ENCODE results near the gene KLHL18. TPM values are rescaled to one million over a fixed set of nuclear protein-coding genes. Genes with fewer than 3 reads are reported as not detected.
"Not testable (repeated sequence)": the region's sequence is repeated elsewhere in the genome, so short reads cannot be mapped to it uniquely, and the experiment has no call there.

The KLHL18 gene
- total RNA-seq, 1 donor from 2014 or later: 10.1 TPM

DNA sequence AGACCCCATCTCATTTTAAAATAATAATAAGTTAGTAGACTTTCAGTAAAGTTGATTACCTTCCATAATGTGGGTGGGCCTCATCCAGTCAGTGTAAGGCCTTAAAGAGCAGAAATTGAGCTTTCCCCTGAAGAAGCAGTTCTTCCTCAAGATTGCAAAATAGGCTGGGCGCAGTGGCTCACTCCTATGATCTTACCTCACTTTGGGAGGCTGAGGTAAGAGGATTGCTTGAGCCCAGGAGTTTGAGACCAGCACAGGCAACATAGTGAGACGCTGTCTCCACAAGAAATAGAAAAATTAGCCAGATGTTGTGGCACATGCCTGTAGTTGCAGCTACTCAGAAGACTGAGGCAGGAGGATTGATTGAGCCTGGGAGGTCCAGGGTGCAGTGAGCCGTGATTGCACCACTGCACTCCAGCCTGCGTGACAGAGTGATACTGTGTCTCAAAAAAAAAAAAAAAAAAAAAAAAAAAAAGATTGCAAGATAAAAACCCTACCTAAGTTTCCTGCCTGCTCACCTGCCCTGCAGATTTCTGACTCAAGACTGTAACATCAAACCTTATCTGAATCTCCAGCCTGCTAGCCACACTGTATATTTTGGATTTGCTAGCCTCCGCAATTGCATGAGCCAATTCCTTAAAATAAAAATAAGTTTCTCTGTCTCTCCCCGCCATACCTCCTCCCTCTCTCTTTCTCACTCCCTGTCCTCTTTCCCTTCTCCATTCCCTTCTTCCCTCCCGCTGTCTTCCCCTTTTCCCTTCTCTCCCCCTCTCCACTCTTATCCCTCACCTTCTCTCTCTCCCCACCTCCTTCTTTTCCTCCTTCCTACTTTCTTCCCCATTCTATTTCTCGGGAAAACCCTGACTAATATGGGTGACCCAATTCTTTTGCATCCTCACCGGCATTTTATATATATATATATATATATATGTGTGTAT is 16.9 kb downstream of the KLHL18 start:
- H3K4me3 ChIP-seq: no peak overlapping the region
- no peak overlapping the region for H3K27ac ChIP-seq
- no peaks in the 10 kb centered on the region for H3K9me3 ChIP-seq
- H3K4me1 ChIP-seq: peaks cover 12% of the 10 kb centered on the region
- H3K36me3 ChIP-seq: peaks cover 0 to 7% of the 10 kb centered on the region in 2 donors
- DNase-seq (ENCODE audit: extremely low spot score in 2 of 2): no peak
- H3K27me3 ChIP-seq: no peaks in the 10 kb centered on the region
- intact Hi-C loops (cut with DNase I): no loop called here
- TF ChIP-seq POLR2AphosphoS5 (IDR thresholded peaks at IDR 0.05; ENCODE audit: insufficient read depth in 1 of 2, low read depth in 1 of 2): no peak
- TF ChIP-seq, protein P1, sequence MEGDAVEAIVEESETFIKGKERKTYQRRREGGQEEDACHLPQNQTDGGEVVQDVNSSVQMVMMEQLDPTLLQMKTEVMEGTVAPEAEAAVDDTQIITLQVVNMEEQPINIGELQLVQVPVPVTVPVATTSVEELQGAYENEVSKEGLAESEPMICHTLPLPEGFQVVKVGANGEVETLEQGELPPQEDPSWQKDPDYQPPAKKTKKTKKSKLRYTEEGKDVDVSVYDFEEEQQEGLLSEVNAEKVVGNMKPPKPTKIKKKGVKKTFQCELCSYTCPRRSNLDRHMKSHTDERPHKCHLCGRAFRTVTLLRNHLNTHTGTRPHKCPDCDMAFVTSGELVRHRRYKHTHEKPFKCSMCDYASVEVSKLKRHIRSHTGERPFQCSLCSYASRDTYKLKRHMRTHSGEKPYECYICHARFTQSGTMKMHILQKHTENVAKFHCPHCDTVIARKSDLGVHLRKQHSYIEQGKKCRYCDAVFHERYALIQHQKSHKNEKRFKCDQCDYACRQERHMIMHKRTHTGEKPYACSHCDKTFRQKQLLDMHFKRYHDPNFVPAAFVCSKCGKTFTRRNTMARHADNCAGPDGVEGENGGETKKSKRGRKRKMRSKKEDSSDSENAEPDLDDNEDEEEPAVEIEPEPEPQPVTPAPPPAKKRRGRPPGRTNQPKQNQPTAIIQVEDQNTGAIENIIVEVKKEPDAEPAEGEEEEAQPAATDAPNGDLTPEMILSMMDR (IDR thresholded peaks at IDR 0.05): no peak
- no peak for TF ChIP-seq POLR2A (IDR thresholded peaks at IDR 0.05)

DNA sequence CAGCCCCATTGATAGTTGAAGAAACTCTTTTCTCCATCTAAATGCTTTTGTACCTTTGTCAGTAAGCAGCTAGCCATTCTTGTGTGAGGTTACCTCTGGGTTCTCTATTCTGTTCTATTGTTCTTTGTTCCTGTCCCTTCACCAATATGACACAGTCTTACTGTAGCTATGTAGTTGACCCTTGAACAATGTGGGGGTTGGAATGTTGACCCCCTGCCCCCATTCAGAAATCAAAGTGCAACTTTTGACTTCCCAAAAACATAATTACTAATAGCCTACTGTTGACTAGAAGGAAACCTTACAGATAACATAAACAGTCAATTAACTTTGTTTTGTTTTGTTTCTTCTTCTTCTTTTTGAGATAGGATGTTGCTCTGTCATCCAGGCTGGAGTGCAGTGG is 18.7 kb downstream of the KLHL18 start:
- TF ChIP-seq, protein P1 (IDR thresholded peaks at IDR 0.05): no peak
- TF ChIP-seq POLR2A (IDR thresholded peaks at IDR 0.05) (no peak), POLR2AphosphoS5 (IDR thresholded peaks at IDR 0.05; ENCODE audit: insufficient read depth in 1 of 2, low read depth in 1 of 2) (no peak)
- no peak for DNase-seq (ENCODE audit: extremely low spot score in 2 of 2)
- no peak overlapping the region for H3K4me3 ChIP-seq
- peaks cover 0 to 7% of the 10 kb centered on the region in 2 donors for H3K36me3 ChIP-seq
- H3K9me3 ChIP-seq: no peaks in the 10 kb centered on the region
- peaks cover 10% of the 10 kb centered on the region for H3K4me1 ChIP-seq
- intact Hi-C loops (cut with DNase I): no loop called here
- no peak overlapping the region for H3K27ac ChIP-seq
- H3K27me3 ChIP-seq: no peaks in the 10 kb centered on the region

DNA sequence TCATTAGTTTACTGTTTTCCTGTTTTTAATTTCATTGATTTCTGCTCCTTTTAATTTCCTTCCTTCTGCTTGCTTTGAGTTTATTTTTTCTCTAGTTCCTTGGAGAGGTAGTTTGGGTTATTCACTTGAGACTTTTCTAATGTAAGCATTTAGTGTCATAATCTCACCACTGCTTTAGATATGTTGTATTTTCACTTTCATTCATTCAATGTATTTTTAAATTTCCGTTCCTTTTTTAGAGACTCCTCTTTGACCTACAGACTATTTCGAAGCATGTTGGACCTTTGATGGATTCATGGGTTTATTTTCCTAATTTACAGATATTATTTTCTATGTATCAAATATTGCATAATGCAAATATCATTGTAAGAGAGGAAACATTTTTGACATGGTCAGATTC is 23.3 kb downstream of the KLHL18 start:
- Histone ChIP-seq H3K9me3 (no peaks in the 10 kb centered on the region), H3K27me3 (no peaks in the 10 kb centered on the region), H3K4me1 (no peaks in the 10 kb centered on the region), H3K4me3 (no peak overlapping the region), H3K27ac (no peak overlapping the region), H3K36me3 (peaks cover 0 to 7% of the 10 kb centered on the region in 2 donors)
- intact Hi-C loops (cut with DNase I): no loop called here
- no peak for TF ChIP-seq POLR2AphosphoS5 (IDR thresholded peaks at IDR 0.05; ENCODE audit: insufficient read depth in 1 of 2, low read depth in 1 of 2)
- TF ChIP-seq, protein P1 (IDR thresholded peaks at IDR 0.05): no peak
- no peak for TF ChIP-seq POLR2A (IDR thresholded peaks at IDR 0.05)
- DNase-seq (ENCODE audit: extremely low spot score in 2 of 2): no peak

DNA sequence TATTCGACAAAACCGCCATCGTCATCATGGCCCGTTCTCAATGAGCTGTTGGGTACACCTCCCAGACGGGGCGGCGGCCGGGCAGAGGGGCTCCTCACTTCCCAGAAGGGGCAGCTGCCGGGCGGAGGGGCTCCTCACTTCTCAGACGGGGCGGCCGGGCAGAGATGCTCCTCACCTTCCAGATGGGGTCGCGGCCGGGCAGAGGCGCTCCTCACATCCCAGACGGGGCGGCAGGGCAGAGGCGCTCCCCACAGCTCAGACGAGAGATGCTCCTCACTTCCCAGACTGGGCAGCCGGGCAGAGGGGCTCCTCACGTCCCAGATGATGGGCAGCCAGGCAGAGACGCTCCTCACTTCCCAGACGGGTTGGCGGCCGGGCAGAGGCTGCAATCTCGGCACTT is 26.5 kb downstream of the KLHL18 start:
- H3K36me3 ChIP-seq; H3K4me3 ChIP-seq; H3K9me3 ChIP-seq; intact Hi-C loops (cut with DNase I); H3K27me3 ChIP-seq; H3K27ac ChIP-seq; H3K4me1 ChIP-seq: not testable (repeated sequence)
- DNase-seq (ENCODE audit: extremely low spot score in 2 of 2): peak in 1 of 2 donors; percentile 10

DNA sequence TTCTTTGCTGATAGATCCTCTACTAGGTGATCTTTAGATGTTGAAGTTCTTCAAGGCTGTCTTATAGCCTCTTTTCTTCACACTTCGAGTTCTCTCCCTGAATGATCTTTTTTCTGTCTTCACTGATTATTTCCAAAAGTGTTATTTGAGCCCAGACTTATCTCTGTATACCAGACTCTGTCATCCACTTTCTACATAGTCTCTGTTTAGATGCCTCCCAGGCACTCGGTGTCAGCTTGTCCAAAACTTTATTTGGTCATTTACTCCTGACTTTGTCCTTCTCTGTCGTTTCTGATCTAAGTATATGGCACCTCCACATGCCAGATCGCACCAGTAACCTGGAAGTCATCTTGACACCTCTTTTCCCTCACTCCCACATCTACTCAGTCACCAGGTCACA is 27.6 kb downstream of the KLHL18 start:
- Histone ChIP-seq H3K27me3 (no peaks in the 10 kb centered on the region), H3K9me3 (no peaks in the 10 kb centered on the region), H3K36me3 (no peaks in the 10 kb centered on the region), H3K4me3 (no peak overlapping the region), H3K4me1 (no peaks in the 10 kb centered on the region), H3K27ac (no peak overlapping the region)
- no peak for DNase-seq (ENCODE audit: extremely low spot score in 2 of 2)
- intact Hi-C loops (cut with DNase I): no loop called here
- TF ChIP-seq POLR2AphosphoS5 (IDR thresholded peaks at IDR 0.05; ENCODE audit: insufficient read depth in 1 of 2, low read depth in 1 of 2): no peak
- TF ChIP-seq, protein P1 (IDR thresholded peaks at IDR 0.05): no peak
- no peak for TF ChIP-seq POLR2A (IDR thresholded peaks at IDR 0.05)

Data from vagina (tissue), 2 donors.